HG03108 (cell line): ENCODE measurements around the gene SLC27A4.

Experiments used
- ATAC-seq: cut with Tn5 transposase; IDR thresholded peaks from one replicate; pipeline ENCODE4 v1.9.1; 2021; ENCODE audit warnings: moderate library complexity; ENCODE audit not compliant: unreplicated experiment

SLC27A4 gene

GRCh38 chr9:128390150-128390812 lies 50.0 kb downstream of the SLC27A4 start:
- no peak for ATAC-seq

GRCh38 chr9:128390813-128391711 lies 50.7 kb downstream of the SLC27A4 start:
- ATAC-seq, result no peak

GRCh38 chr9:128391956-128392301 lies 51.6 kb downstream of the SLC27A4 start:
- no peak for ATAC-seq

GRCh38 chr9:128392302-128393144 lies 52.2 kb downstream of the SLC27A4 start:
- no peak for ATAC-seq

- no peak for ATAC-seq
These were observed 52.9 kb downstream of the SLC27A4 start for GRCh38 chr9:128393145-128393775.

GRCh38 chr9:128393970-128394369 lies 53.6 kb downstream of the SLC27A4 start:
- ATAC-seq, result no peak

GRCh38 chr9:128394379-128395168 lies 54.2 kb downstream of the SLC27A4 start:
- no peak for ATAC-seq

GRCh38 chr9:128396970-128397613 lies 56.8 kb downstream of the SLC27A4 start:
- no peak for ATAC-seq

- ATAC-seq, result no peak
These were observed 57.5 kb downstream of the SLC27A4 start for GRCh38 chr9:128397831-128398230.

- ATAC-seq, result no peak
These were observed 59.5 kb downstream of the SLC27A4 start for GRCh38 chr9:128399861-128400260.

- no peak for ATAC-seq
These were observed 64.2 kb downstream of the SLC27A4 start for GRCh38 chr9:128404560-128404959.

- no peak for ATAC-seq
These were observed 64.9 kb downstream of the SLC27A4 start for GRCh38 chr9:128405077-128405779.

GRCh38 chr9:128405780-128406171 lies 65.4 kb downstream of the SLC27A4 start:
- ATAC-seq, result no peak

- ATAC-seq, result no peak
These were observed 66.6 kb downstream of the SLC27A4 start for GRCh38 chr9:128406848-128407391.

GRCh38 chr9:128408963-128409431 lies 68.7 kb downstream of the SLC27A4 start:
- no peak for ATAC-seq

GRCh38 chr9:128409450-128409849 lies 69.1 kb downstream of the SLC27A4 start:
- no peak for ATAC-seq

GRCh38 chr9:128409978-128410377 lies 69.7 kb downstream of the SLC27A4 start:
- no peak for ATAC-seq
